Embryonic facial prominence (tissue), 1 donor: ENCODE results near the gene SNRPN.
"Not testable (repeated sequence)": the region's sequence is repeated elsewhere in the genome, so short reads cannot be mapped to it uniquely, and the experiment has no call there.

Experiments
- DNase-seq: peaks from one replicate; pipeline ENCODE4 v3.0.0-alpha.2; 2016; ENCODE audit errors: extremely low spot score

The SNRPN gene

DNA sequence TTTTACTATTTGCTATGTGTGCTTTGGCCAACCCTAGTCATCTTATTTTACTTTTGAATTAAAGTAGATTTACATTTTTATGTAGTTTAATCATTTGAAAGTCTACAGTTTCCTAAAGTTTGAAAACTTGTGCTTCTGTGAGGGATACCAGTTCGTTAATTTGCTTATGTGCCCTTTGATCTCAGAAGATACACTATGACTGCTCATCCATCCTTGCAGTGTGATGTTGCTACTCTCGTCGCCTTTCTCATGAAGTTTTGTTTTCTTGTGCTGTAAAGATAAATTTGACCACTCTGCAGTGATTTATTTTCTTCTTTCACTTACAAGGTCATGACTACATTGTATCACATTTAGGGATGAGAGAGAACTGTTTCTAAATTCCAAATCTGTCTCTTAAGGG is 16.3 kb downstream of the SNRPN start:
- no peak for DNase-seq

DNA sequence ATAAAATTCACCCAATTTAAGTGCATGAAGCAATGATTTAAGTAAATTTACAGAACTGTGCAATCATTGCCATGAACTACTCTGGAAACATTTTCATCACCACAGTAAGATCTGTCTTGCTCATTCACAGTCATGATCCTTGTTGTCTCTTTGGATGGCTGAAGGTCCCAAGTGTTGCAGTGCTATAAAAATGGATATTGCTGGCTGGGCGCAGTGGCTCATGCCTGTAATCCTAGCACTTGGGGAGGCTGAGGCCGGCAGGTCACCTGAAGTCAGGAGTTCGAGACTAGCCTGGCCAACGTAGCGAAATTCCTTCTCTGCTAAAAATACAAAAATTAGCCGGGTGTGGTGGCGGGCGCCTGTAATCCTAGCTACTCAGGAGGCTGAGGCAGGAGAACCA is 17.0 kb downstream of the SNRPN start:
- no peak for DNase-seq

DNA sequence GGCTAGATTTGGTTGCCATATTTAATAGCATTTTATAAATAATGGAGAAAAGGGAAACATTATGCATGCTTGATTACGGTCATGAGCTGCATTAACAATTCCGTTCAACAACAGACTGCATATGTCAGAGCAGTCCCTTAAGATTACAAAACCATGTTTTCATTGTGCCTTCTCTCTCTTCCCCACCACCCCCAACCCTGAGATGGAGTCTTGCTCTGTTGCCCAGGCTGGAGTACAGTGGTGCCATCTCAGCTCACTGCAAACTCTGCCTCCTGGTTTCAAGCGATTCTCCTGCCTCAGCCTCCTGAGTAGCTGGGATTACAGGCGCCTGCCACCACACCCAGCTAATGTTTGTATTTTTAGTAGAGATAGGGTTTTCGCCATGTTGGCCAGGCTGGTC is 17.9 kb downstream of the SNRPN start:
- not testable (repeated sequence) for DNase-seq

DNA sequence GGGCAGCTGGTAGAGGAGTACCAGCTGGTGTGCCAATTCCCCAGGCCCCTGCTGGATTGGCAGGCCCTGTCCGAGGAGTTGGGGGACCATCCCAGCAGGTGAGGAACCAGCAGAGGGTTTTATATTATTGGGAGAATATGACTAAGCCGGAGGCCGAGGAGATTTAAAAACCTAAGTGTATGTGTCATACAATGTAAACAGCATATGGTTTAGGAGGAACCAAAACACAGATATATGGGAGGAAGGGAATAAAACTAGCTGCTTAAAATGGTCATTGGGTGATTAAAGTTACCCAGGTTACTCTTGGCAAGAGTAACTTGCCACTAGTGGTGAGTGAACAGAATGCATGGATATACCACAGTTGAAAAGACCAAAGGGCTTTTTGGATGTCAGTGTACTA is 22.1 kb downstream of the SNRPN start:
- DNase-seq: no peak

DNA sequence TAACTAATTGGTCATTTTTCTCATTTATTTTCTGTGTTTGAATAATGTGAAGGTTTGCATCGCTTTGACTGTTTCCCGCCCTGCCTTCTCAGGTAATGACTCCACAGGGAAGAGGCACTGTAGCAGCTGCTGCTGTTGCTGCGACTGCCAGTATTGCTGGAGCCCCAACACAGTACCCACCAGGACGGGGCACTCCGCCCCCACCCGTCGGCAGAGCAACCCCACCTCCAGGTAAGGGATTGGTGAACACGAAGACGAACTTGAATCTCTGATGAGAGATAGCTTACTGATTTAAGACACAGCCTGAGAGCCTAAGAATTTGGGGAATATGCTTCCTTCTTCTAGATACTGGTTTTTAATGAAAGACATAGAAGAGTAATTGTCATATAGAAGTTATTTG is 22.9 kb downstream of the SNRPN start:
- no peak for DNase-seq

DNA sequence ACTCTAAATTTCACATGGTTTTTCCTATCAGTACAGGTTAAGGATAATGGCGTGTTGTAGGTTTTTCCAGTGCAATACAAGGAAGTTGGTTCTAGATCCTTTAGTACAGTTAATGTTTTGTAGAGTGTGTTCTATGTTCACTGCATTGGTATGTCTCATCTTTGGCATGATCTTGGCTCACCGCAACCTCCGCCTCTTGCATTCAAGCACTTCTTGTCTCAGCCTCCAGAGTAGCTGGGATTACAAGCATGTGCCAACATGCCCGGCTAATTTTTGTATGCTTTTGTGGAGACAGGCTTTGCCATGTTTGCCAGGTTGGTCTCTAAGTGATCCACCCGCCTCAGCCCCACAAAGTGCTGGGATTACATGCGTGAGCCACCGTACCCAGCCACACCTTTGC is 30.4 kb downstream of the SNRPN start:
- no peak for DNase-seq

DNA sequence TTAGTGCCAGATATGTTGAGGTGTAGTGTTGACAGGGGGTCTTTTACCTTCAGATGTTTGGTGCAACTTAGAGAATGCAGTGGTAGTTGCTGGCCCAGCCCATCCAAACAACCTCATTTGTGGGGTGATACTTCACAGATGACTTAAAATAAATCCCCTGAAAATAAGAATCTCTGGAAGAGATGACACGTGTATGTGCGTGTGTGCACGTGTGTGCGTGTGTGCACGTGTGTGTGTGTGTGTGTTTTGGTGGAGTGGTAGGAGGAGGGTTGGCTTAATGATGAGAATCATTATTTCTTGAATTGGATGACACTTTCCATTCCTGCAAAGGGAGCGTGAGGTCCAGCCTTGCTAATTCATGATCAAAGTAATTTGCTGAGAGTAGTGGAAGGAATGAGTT is 31.9 kb downstream of the SNRPN start:
- DNase-seq: no peak

DNA sequence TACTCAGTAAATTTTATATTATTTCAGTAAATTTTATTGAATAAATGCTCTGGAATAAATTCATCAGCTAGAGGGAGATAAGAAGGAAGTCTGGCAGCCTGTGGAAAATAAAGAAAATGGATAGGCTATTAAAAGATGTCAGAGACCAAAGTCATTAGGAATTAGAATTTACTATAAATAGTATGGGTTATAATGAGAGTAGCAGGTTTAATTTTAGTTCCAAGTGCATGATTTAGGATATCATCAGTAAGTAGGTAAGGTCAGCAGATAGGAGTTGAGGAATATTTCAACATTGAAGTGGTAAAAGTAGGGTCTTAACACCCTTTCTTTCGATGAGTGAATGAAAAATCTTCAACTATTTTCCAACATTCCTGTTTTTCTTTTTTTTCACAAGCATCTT is 64.6 kb downstream of the SNRPN start:
- DNase-seq: no peak

DNA sequence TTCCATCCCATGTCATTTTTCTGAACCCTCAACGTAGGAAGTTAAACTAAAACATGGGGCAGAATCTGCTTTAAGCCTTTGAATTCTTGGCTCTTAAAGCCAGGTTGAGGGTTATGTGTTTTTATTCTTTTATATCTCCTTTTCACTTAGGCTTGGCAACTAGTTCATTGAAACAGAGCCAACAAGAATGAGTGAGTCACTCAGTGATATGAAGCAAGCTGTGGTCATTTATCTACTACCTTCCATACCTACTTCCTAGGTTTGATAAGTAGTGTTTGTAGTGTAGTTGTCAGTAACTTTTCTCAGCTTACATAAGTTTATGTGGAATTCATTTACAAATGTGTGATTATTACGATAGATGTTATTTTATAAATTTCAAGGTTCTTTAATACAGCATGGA is 67.4 kb downstream of the SNRPN start:
- DNase-seq: no peak
